Measurements from ENCODE around the gene NOL9.

- TF ChIP-seq CTCF (IDR thresholded peaks at IDR 0.05) (no peak), POLR2A (IDR thresholded peaks at IDR 0.05) (peak in 1 of 4 donors; percentile 37), EP300 (IDR thresholded peaks at IDR 0.05) (no peak), POLR2AphosphoS5 (IDR thresholded peaks at IDR 0.05) (no peak)
Measured at GRCh38 chr1:6471970-6472368, 82.3 kb downstream of the NOL9 start.

All from upper lobe of left lung (tissue), 4 donors.